Neural cell (in vitro differentiated cells): ENCODE results near the gene PTPRK. TPM values are rescaled to one million over a fixed set of nuclear protein-coding genes. Genes with fewer than 3 reads are reported as not detected.

Experiments
- H2AFZ ChIP-seq: fragments of 200-600, 300-800 bp; sonication (generic), shearing (Covaris generic); 2 replicates; pipeline ENCODE4 v1.6.0; 2014; ENCODE audit warnings: low read depth, mild to moderate bottlenecking, antibody characterized with exemption, low read length, moderate library complexity
- H3F3A ChIP-seq: fragments of 200-600 bp; shearing (Covaris generic); 2 replicates; pipeline ENCODE4 v1.6.1; 2016; ENCODE audit warnings: mild to moderate bottlenecking, moderate library complexity, mixed read lengths, antibody characterized with exemption, low read length; ENCODE audit not compliant: insufficient read depth, poor library complexity, severe bottlenecking
- H3K27ac ChIP-seq: fragments of 200-600, 300-800 bp; sonication (generic), shearing (Covaris generic); 2 replicates; pipeline ENCODE4 v1.5.1; 2014; ENCODE audit warnings: mild to moderate bottlenecking, low read length, moderate library complexity
- H3K27me3 ChIP-seq: fragments of 300-800, 200-600 bp; sonication (generic), shearing (Covaris generic); 2 replicates; pipeline ENCODE4 v1.6.0; 2014; ENCODE audit warnings: mild to moderate bottlenecking, low read depth, low read length, moderate library complexity; ENCODE audit not compliant: insufficient read depth
- H3K36me3 ChIP-seq: fragments of 300-800, 200-600 bp; sonication (generic), shearing (Covaris generic); 2 replicates; pipeline ENCODE4 v1.5.1; 2014; ENCODE audit warnings: mild to moderate bottlenecking, antibody characterized with exemption, low read length, moderate library complexity; ENCODE audit not compliant: insufficient read depth
- H3K4me2 ChIP-seq: fragments of 300-800, 200-600 bp; sonication (generic), shearing (Covaris generic); 2 replicates; pipeline ENCODE4 v1.6.0; 2014; ENCODE audit warnings: mild to moderate bottlenecking, low read length
- H3K4me3 ChIP-seq: fragments of 300-800, 200-600 bp; sonication (generic), shearing (Covaris generic); 2 replicates; pipeline ENCODE4 v1.5.1; 2014; ENCODE audit warnings: mild to moderate bottlenecking, low read length, moderate library complexity
- H3K79me2 ChIP-seq: fragments of 200-600 bp; shearing (Covaris generic); replicated peaks from 2 replicates; pipeline ENCODE4 v1.6.0; 2014; ENCODE audit warnings: mild to moderate bottlenecking, low read length, moderate library complexity; ENCODE audit not compliant: insufficient read depth
- H3K9ac ChIP-seq: fragments of 300-800, 200-600 bp; sonication (generic), shearing (Covaris generic); 2 replicates; pipeline ENCODE4 v1.6.1; 2016; ENCODE audit warnings: mild to moderate bottlenecking, low read length, mixed read lengths
- H3K9me2 ChIP-seq: fragments of 200-600 bp; shearing (Covaris generic); 2 replicates; pipeline ENCODE4 v1.6.1; 2016; ENCODE audit warnings: mild to moderate bottlenecking, low read length, mixed read lengths; ENCODE audit not compliant: insufficient read depth
- H3K9me3 ChIP-seq: fragments of 200-600, 300-800 bp; sonication (generic), shearing (Covaris generic); 2 replicates; pipeline ENCODE4 v1.6.1; 2016; ENCODE audit warnings: mild to moderate bottlenecking, mixed run types, low read length, moderate library complexity, mixed read lengths
- H4K20me1 ChIP-seq: fragments of 200-600 bp; shearing (Covaris generic); 2 replicates; pipeline ENCODE4 v1.6.1; 2016; ENCODE audit warnings: mild to moderate bottlenecking, mixed run types; ENCODE audit not compliant: insufficient read depth
- EP300 ChIP-seq: fragments of 450-650 bp; conservative IDR thresholded peaks from 2 replicates; pipeline ENCODE4 v1.6.1; 2014; ENCODE audit warnings: antibody characterized with exemption, mild to moderate bottlenecking, moderate library complexity; ENCODE audit not compliant: poor library complexity, severe bottlenecking
- EZH2 ChIP-seq: fragments of 200-600, 300-800 bp; shearing (Covaris generic), sonication (generic); IDR thresholded peaks from 2 replicates; pipeline ENCODE4 v1.6.1; 2014; ENCODE audit warnings: antibody characterized with exemption, low read length, borderline replicate concordance, mild to moderate bottlenecking; ENCODE audit not compliant: insufficient read depth, poor library complexity, severe bottlenecking
- MXI1 ChIP-seq: fragments of 450-650 bp; conservative IDR thresholded peaks from 2 replicates; pipeline ENCODE4 v1.6.1; 2014; ENCODE audit warnings: antibody characterized with exemption, mild to moderate bottlenecking; ENCODE audit not compliant: poor library complexity, severe bottlenecking
- POLR2AphosphoS5 ChIP-seq: IDR thresholded peaks from 2 replicates; pipeline ENCODE4 v1.6.1; 2012
- RAD21 ChIP-seq: fragments of 450-650 bp; conservative IDR thresholded peaks from 2 replicates; pipeline ENCODE4 v1.6.1; 2014; ENCODE audit warnings: antibody characterized with exemption, mild to moderate bottlenecking, moderate library complexity
- SMC3 ChIP-seq: fragments of 450-650 bp; conservative IDR thresholded peaks from 2 replicates; pipeline ENCODE4 v1.6.1; 2014; ENCODE audit warnings: antibody characterized with exemption, mild to moderate bottlenecking, moderate library complexity; ENCODE audit not compliant: poor library complexity
- TAF1 ChIP-seq: IDR thresholded peaks from 2 replicates; pipeline ENCODE4 v1.6.1; 2012; ENCODE audit warnings: low read depth
- polyA plus RNA-seq: library from polyadenylated mRNA; depleted of rRNA; stranded (reverse); fragments of >200 nt; gene quantifications from 2 replicates; pipeline ENCODE4 v1.2.3, GENCODE V29; 2014
- TF ChIP-seq, protein P1 (sequence below): IDR thresholded peaks from 2 replicates; pipeline ENCODE4 v1.6.1; 2012; ENCODE audit warnings: borderline replicate concordance
- TF ChIP-seq, protein P2 (sequence below): fragments of 450-650 bp; IDR thresholded peaks from 2 replicates; pipeline ENCODE4 v1.5.1; 2014; ENCODE audit warnings: antibody characterized with exemption, mild to moderate bottlenecking, moderate library complexity; ENCODE audit not compliant: poor library complexity, severe bottlenecking

PTPRK gene
- polyA plus RNA-seq, 1 donor from 2014 or later, result 10.4 TPM

DNA sequence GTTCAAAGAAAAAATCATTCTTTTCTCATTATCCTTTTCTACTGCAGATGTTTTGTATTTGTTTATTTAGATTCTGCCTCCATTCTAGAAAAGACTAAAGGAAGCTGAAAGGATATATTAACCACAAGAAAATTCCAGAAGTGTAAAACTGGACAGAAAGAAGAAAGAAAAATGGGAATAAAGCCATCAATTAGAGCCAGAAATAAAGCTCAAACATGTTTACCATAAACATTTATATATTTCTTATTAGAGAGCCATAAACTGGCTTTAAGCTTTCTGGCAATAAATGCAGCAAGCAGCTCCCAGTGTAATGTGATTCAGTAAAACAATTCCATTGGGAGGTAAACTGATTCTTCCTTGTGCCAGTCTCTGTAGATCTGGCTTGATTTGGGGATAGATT is 244.1 kb downstream of the PTPRK start:
- H3K27me3 ChIP-seq, result no peaks in the 10 kb centered on the region
- H2AFZ ChIP-seq, result no peak overlapping the region
- H3K9me3 ChIP-seq, result no peaks in the 10 kb centered on the region
- H3K27ac ChIP-seq, result no peak overlapping the region
- H3K4me3 ChIP-seq, result no peak overlapping the region
- no peaks in the 10 kb centered on the region for H3K36me3 ChIP-seq
- H3K4me2 ChIP-seq, result no peak overlapping the region
- H4K20me1 ChIP-seq, result no peaks in the 10 kb centered on the region
- H3K9me2 ChIP-seq, result no peaks in the 10 kb centered on the region
- H3K9ac ChIP-seq, result no peak overlapping the region
- H3F3A ChIP-seq, result no peaks in the 10 kb centered on the region
- no peak for TF ChIP-seq POLR2AphosphoS5
- TF ChIP-seq TAF1, result no peak
- TF ChIP-seq, protein P1, sequence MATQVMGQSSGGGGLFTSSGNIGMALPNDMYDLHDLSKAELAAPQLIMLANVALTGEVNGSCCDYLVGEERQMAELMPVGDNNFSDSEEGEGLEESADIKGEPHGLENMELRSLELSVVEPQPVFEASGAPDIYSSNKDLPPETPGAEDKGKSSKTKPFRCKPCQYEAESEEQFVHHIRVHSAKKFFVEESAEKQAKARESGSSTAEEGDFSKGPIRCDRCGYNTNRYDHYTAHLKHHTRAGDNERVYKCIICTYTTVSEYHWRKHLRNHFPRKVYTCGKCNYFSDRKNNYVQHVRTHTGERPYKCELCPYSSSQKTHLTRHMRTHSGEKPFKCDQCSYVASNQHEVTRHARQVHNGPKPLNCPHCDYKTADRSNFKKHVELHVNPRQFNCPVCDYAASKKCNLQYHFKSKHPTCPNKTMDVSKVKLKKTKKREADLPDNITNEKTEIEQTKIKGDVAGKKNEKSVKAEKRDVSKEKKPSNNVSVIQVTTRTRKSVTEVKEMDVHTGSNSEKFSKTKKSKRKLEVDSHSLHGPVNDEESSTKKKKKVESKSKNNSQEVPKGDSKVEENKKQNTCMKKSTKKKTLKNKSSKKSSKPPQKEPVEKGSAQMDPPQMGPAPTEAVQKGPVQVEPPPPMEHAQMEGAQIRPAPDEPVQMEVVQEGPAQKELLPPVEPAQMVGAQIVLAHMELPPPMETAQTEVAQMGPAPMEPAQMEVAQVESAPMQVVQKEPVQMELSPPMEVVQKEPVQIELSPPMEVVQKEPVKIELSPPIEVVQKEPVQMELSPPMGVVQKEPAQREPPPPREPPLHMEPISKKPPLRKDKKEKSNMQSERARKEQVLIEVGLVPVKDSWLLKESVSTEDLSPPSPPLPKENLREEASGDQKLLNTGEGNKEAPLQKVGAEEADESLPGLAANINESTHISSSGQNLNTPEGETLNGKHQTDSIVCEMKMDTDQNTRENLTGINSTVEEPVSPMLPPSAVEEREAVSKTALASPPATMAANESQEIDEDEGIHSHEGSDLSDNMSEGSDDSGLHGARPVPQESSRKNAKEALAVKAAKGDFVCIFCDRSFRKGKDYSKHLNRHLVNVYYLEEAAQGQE, result no peak
- TF ChIP-seq, protein P2, sequence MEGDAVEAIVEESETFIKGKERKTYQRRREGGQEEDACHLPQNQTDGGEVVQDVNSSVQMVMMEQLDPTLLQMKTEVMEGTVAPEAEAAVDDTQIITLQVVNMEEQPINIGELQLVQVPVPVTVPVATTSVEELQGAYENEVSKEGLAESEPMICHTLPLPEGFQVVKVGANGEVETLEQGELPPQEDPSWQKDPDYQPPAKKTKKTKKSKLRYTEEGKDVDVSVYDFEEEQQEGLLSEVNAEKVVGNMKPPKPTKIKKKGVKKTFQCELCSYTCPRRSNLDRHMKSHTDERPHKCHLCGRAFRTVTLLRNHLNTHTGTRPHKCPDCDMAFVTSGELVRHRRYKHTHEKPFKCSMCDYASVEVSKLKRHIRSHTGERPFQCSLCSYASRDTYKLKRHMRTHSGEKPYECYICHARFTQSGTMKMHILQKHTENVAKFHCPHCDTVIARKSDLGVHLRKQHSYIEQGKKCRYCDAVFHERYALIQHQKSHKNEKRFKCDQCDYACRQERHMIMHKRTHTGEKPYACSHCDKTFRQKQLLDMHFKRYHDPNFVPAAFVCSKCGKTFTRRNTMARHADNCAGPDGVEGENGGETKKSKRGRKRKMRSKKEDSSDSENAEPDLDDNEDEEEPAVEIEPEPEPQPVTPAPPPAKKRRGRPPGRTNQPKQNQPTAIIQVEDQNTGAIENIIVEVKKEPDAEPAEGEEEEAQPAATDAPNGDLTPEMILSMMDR, result no peak
- TF ChIP-seq MXI1, result no peak
- no peak for TF ChIP-seq RAD21
- TF ChIP-seq SMC3, result no peak
- TF ChIP-seq EZH2, result no peak
- no peak for TF ChIP-seq EP300
- no peaks in the 10 kb centered on the region for H3K79me2 ChIP-seq

DNA sequence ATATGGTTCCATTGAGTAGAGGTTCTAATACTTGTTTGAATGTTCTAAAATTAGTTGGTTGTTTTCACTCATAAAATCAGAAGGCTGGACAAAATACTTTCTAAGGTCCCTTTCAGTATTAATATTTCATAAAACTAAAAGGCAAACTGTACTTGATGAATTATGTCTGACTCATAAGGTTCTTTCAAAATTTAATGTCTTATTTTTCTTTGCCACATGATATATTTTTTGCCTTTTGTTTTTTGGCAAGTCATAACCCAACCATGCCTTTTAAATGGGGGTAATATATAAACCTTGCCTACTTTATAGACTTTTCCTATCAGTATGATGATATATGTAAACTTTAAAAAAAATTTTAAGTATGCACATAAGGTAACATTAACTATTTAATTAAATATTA is 244.7 kb downstream of the PTPRK start:
- Histone ChIP-seq H2AFZ (no peak overlapping the region), H3K36me3 (no peaks in the 10 kb centered on the region), H4K20me1 (no peaks in the 10 kb centered on the region), H3K79me2 (no peaks in the 10 kb centered on the region), H3K4me3 (no peak overlapping the region), H3K9me2 (no peaks in the 10 kb centered on the region), H3K27ac (no peak overlapping the region), H3K27me3 (no peaks in the 10 kb centered on the region), H3K4me2 (no peak overlapping the region), H3K9me3 (no peaks in the 10 kb centered on the region), H3F3A (no peaks in the 10 kb centered on the region), H3K9ac (no peak overlapping the region)
- TF ChIP-seq TAF1 (no peak), RAD21 (no peak), SMC3 (no peak)

DNA sequence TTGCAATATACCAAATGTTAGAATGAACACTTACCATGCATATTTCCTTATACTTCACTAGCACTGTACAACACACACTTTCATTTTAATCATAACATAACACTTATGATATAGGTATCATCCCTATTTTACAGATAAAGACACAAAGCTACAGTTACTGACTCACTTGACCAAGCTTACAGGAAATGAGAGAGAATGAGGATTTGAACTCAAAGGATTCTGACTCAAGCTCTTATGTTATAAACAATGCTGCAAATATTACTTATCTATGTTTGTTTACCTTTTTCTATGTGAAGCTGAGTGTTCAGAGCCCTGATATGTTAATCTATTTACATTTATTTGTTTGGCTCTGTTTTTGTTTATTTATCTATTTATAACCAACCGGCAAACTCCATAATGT is 245.4 kb downstream of the PTPRK start:
- TF ChIP-seq RAD21, result no peak
- TF ChIP-seq, protein P1, result no peak
- TF ChIP-seq SMC3, result no peak
- TF ChIP-seq, protein P2, result no peak
- no peak for TF ChIP-seq EZH2
- no peak for TF ChIP-seq MXI1
- TF ChIP-seq POLR2AphosphoS5, result no peak
- no peak for TF ChIP-seq EP300
- TF ChIP-seq TAF1, result no peak
- Histone ChIP-seq H3K4me2 (no peak overlapping the region), H3F3A (no peaks in the 10 kb centered on the region), H3K36me3 (no peaks in the 10 kb centered on the region), H3K27ac (no peak overlapping the region), H3K9me2 (no peaks in the 10 kb centered on the region), H3K27me3 (no peaks in the 10 kb centered on the region), H2AFZ (no peak overlapping the region), H3K9me3 (no peaks in the 10 kb centered on the region), H4K20me1 (no peaks in the 10 kb centered on the region), H3K79me2 (no peaks in the 10 kb centered on the region), H3K9ac (no peak overlapping the region), H3K4me3 (no peak overlapping the region)
